GM19240 (cell line): Measurements from ENCODE around the gene LRRC43.
"Not testable (repeated sequence)": the region's sequence is repeated elsewhere in the genome, so short reads cannot be mapped to it uniquely, and the experiment has no call there.

Experiments
- DNase-seq: peaks from one replicate; pipeline ENCODE4 v3.0.0; 2011; ENCODE audit warnings: low spot score; ENCODE audit not compliant: insufficient read length

Gene LRRC43

DNA sequence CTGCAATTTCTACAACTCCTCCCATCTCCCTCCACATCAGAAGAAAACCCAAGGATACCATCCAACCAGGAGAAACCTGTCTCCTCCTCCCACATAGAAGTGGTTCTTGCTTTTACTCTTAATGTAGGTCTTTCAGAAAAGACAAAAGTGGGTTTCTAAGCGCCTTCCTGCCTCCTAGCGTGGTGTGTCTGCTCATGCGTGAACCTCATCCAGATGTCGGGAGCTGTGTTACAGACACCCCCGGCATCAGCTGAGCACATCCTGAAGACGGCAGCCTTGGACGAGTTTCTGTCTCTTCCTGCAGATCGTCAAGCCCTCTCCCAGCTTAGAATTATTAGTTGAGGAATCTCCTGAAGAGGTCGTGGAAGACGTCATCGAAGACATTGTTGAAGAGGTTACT, 9.5 kb downstream of the LRRC43 start:
- DNase-seq = no peak

DNA sequence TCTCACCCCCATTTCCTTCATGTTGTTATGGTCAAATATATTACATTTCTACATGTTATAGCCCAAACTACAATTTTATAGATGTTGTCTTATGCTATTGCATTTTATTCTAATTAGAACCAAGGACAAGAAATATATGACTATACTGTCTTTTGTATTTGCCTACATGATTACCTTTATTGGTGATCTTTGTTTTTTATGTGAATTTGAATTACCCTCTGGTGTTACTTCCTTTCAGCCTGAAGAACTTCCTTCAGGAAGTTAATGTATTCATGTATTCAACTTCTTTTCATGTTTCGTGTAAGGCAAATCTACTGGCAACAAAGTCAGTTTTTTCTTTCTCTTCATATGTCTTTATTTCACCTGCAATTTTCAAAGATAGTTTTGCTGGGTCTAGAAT, 11.9 kb downstream of the LRRC43 start:
- no peak for DNase-seq

GRCh38 chr12:122195405-122195804, 12.5 kb downstream of the LRRC43 start:
- no peak for DNase-seq

GRCh38 chr12:122197612-122197966, 14.7 kb downstream of the LRRC43 start:
- no peak for DNase-seq

- DNase-seq = no peak
These were observed 16.8 kb downstream of the LRRC43 start for GRCh38 chr12:122199484-122200355.

GRCh38 chr12:122200541-122201175, 17.7 kb downstream of the LRRC43 start:
- no peak for DNase-seq

DNA sequence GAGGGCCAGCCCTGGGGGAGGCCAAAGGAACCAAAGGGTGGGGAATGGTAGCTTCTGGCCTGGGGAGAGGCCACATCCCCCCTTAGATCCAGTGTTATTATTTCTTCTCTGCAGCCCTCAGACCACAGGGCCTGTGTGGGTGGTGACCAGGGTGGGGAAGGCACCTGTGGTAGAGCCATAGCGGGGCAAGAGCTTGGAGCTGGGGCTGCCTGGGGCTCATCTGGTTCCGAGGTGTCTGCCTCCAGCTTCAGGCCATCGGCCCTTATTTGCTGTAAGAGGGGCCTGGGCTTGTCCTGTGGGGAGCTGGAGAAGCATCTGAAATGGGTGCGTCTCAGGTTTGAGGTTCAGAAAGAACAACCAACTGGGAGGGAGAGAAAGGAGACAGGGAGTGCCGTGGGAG, 18.5 kb downstream of the LRRC43 start:
- no peak for DNase-seq

GRCh38 chr12:122202017-122202416, 19.1 kb downstream of the LRRC43 start:
- no peak for DNase-seq

DNA sequence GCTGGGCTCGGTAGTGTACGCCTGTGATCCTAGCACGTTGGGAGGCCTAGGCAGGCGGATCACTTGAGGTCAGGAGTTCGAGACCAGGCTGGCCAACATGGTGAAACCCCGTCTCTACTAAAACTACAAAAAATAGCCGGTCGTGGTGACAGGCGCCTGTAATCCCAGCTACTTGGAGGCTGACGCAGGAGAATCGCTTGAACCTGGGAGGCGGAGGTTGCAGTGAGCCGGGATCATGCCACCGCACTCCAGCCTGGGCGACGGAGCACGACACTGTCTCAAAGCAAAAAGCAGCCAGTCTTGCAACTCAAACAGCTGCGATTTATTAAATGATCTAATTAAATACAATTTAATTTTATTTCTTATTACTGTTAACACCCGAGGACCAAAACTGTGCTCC, 19.9 kb downstream of the LRRC43 start:
- not testable (repeated sequence) for DNase-seq

DNA sequence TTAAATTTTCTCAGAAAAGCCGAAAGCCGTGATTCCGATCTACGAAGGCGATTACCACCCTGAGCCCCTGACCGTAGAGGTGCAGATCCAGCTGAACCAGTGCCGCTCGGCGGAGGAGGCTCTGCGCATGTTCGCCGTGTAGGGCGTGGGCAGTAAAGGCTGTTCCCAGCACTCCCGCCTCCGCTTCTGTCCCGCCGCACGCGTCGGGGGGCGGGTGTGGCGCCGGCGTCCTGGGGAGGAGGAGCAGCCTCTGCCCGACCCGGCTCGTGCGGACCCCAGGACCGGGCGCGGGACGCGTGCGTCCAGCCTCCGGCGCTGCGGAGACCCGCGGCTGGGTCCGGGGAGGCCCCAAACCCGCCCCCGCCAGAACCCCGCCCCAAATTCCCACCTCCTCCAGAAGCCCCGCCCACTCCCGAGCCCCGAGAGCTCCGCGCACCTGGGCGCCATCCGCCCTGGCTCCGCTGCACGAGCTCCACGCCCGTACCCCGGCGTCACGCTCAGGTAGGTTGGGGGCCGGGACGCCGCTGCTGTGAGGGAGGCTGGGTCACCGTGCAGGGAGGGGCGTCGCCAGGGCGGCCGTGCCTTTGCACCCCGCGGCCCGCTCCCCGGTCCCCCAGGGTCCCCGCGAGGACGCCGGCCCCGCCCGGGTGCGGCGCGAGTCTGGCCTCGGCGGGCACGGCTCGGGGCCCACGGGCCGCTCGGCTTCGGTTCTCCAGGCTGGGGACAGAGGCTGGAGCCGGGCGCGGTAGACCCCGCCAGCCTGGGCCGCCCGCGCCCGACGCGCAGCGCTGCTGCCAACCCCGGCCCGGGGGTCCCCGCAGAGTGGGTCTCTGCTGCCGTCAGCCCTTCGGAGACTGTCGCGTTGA, 20.6 kb downstream of the LRRC43 start, which contains the start of gene B3GNT4:
Gene B3GNT4, plus strand, starts transcription at position 409 of the 866 bp plus-strand sequence. CDS start 910 bp downstream, outside the sequence.
- no peak for DNase-seq

GRCh38 chr12:122204167-122205052, 21.5 kb downstream of the LRRC43 start:
- DNase-seq = no peak

DNA sequence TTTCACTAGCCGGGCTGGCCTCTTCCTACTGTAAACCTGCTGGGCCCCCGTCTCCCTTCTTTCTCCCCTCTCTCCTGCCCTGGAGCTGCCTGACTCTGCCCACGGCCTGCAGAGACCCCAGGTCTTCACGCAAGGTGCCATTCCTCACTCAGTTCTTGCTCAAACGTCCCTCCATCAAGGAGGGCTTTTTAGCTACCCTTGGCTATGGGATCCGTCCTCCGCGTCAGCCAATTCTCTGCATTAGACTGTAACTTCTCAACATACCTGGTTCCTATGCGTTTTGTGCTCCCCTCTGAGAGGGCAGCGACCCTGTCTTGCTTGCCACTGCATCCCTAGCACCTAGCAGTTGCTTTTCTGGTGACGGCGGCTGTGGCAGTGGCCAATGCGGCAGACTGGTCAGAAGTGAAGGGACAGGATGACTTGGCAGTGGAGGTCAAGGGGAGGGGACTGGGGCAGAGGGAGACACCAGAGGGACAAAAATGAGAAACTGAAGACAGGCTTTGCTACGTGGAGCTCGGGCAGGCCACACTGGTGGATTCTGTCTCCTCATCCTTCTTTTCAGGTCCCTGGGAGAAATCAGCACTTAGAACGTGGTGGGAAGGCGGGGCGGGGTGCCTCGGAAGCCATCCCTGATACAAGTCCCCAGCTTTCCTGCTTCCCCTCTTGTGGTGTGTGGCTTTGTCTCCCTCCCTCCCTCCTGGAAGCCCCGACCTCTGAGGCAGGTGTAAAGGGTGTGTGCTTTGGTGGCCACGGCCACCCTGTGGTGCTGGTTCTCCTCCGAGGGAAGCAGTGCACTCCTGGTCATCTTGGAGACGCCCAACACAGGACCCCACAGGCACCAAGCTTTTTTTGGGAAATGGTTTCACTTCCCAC, 22.4 kb downstream of the LRRC43 start:
- DNase-seq = no peak

DNA sequence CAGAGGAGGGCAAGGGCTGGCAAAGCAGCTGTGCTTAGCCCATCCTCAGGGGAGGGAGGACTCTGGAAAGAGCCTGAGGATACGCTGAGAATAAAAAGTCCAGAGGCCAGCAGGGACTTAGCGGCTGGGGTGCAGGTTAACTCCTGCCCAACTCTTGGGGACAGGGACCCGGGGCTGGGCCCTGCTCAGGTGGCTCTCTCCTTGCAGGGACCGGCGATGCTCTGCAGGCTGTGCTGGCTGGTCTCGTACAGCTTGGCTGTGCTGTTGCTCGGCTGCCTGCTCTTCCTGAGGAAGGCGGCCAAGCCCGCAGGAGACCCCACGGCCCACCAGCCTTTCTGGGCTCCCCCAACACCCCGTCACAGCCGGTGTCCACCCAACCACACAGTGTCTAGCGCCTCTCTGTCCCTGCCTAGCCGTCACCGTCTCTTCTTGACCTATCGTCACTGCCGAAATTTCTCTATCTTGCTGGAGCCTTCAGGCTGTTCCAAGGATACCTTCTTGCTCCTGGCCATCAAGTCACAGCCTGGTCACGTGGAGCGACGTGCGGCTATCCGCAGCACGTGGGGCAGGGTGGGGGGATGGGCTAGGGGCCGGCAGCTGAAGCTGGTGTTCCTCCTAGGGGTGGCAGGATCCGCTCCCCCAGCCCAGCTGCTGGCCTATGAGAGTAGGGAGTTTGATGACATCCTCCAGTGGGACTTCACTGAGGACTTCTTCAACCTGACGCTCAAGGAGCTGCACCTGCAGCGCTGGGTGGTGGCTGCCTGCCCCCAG, 23.4 kb downstream of the LRRC43 start:
- DNase-seq = no peak

GRCh38 chr12:122206976-122207375, 24.1 kb downstream of the LRRC43 start:
- no peak for DNase-seq

DNA sequence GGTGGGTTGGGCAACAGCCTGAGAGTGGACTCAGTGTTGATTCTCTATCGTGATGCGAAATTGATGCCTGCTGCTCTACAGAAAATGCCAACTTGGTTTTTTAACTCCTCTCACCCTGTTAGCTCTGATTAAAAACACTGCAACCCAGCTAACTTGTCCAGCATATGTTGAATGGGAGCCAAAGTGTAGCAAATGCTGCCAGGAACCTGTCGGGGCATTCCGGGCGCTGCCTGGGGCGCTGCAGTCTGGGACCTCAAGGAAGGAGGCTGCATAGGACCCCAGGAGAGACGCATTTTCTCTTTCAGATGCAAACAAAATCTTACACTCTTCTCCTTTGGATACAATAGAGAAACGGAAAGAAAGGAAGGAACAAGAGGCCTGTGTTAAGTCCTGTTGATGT, 24.5 kb downstream of the LRRC43 start:
- no peak for DNase-seq

GRCh38 chr12:122208073-122208820, 25.3 kb downstream of the LRRC43 start:
- no peak for DNase-seq

DNA sequence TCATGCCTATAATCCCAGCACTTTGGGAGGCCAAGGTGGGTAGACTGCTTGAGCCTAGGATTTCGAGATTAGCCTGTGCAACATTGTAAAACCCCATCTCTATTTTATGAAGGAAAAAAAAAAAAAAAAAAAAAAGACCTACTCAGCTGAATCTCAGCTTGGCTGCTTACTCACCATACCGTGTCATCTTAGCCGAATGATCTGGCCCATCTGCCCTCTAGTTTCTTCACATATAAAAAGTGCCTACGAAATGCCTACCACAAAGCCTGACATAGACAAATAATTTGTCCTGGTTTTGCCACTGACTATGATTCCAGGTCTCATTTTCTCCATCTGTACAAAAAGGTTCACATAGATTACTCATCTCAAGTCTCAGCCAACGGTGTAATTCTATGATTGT, 32.8 kb downstream of the LRRC43 start:
- DNase-seq = no peak

DNA sequence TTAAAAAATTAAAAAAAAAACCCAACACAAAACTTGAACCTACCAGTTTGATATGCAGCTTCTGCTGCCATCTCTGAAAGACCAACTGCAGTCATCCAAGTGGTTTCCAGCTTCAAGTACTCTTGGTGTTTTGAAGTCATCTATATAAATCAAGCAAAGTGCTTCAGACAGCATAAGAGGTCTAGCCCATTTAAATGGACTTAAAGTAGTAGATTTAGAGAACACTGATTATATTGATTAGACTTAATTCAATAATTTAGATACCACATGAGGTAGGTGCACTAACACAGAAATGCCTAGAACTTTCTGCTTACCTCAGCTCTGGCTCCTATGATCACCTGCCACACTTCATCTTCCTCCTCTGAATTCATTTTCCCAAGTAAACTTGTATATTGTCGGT, 33.5 kb downstream of the LRRC43 start:
- DNase-seq = no peak
